Fibroblast of lung (primary cell): ENCODE data around the gene PDE3A. TPM values are rescaled to one million over a fixed set of nuclear protein-coding genes. Genes with fewer than 3 reads are reported as not detected.

Source experiments
- DNase-seq, 2 donors: peaks; one replicate each; pipeline versions ENCODE4 v3.0.0 to v3.0.0-alpha.2; 2010; ENCODE audit warnings: low read depth in 2 of 2
- H2AFZ ChIP-seq: 2 replicates; pipeline ENCODE4 v1.5.1; 2012; ENCODE audit warnings: low read length, control low read depth, inconsistent platforms
- H3K27ac ChIP-seq: 2 replicates; pipeline ENCODE4 v1.5.1; 2011; ENCODE audit warnings: low read length, control low read depth; ENCODE audit not compliant: insufficient read depth
- H3K27me3 ChIP-seq: 2 replicates; pipeline ENCODE4 v1.5.1; 2011; ENCODE audit warnings: mild to moderate bottlenecking, low read length; ENCODE audit not compliant: control insufficient read depth, insufficient read depth
- H3K36me3 ChIP-seq: 2 replicates; pipeline ENCODE4 v1.5.1; 2011; ENCODE audit warnings: low read length; ENCODE audit not compliant: control insufficient read depth, insufficient read depth
- H3K4me1 ChIP-seq: 2 replicates; pipeline ENCODE4 v1.5.1; 2011; ENCODE audit warnings: low read length; ENCODE audit not compliant: control insufficient read depth, insufficient read depth; ENCODE audit errors: extremely low read depth
- H3K4me2 ChIP-seq: 2 replicates; pipeline ENCODE4 v1.5.1; 2011; ENCODE audit warnings: low read length, control low read depth; ENCODE audit not compliant: insufficient read depth; ENCODE audit errors: extremely low read depth
- H3K4me3 ChIP-seq, 4 experiments: fragments of 200-600 bp in 1 of 4; sonication (generic) in 1 of 4; replicated peaks in 1 of 4; 2 replicates each; pipeline ENCODE4 v1.5.1; 2011 to 2016; ENCODE audit warnings: low read length in 4 of 4, low read depth in 3 of 4, mild to moderate bottlenecking in 3 of 4, control low read depth in 2 of 4, inconsistent platforms in 1 of 4, mixed read lengths in 1 of 4; ENCODE audit not compliant: insufficient read depth in 1 of 4; ENCODE audit errors: control extremely low read depth in 1 of 4
- H3K79me2 ChIP-seq: 2 replicates; pipeline ENCODE4 v1.5.1; 2012; ENCODE audit warnings: mild to moderate bottlenecking, low read length, inconsistent platforms; ENCODE audit not compliant: control insufficient read depth, insufficient read depth
- H3K9ac ChIP-seq: 2 replicates; pipeline ENCODE4 v1.5.1; 2011; ENCODE audit warnings: mild to moderate bottlenecking, low read length, control low read depth; ENCODE audit not compliant: insufficient read depth
- H3K9me3 ChIP-seq: 2 replicates; pipeline ENCODE4 v1.5.1; 2012; ENCODE audit warnings: low read depth, low read length; ENCODE audit not compliant: control insufficient read depth, insufficient read depth
- H4K20me1 ChIP-seq: 2 replicates; pipeline ENCODE4 v1.5.1; 2011; ENCODE audit warnings: low read length; ENCODE audit not compliant: control insufficient read depth, insufficient read depth; ENCODE audit errors: extremely low read depth
- EZH2 ChIP-seq: IDR thresholded peaks from 2 replicates; pipeline ENCODE4 v1.5.1; 2012; ENCODE audit warnings: low read length, control low read depth, mild to moderate bottlenecking; ENCODE audit errors: missing control alignments
- polyA plus RNA-seq, 2 donors: library from polyadenylated mRNA; depleted of rRNA in 1 of 2; stranded (reverse) in 1 of 2; unstranded in 1 of 2; fragments of >200 nt; gene quantifications; 2 replicates each; pipeline ENCODE4 v1.2.1, GENCODE V29; 2011 to 2012; ENCODE audit warnings: missing spikeins in 1 of 2
- total RNA-seq: library from RNA; depleted of rRNA; stranded (reverse); fragments of >200 nt; gene quantifications from 2 replicates; pipeline ENCODE4 v1.2.1, GENCODE V29; 2014
- TF ChIP-seq, protein P1 (sequence below), 2 donors: IDR thresholded peaks in 1 of 2; conservative IDR thresholded peaks in 1 of 2; 1 replicate in 1 of 2; 2 replicates in 1 of 2; pipeline ENCODE4 v1.5.1; 2011 to 2012; ENCODE audit warnings: low read length in 2 of 2, control low read depth in 1 of 2, inconsistent platforms in 1 of 2, low read depth in 1 of 2, mild to moderate bottlenecking in 1 of 2

Gene PDE3A
- total and polyA plus RNA-seq, 2 donors (not counting 1 experiment from before 2014, with no cell fraction given), result 0.17 to 2.7 TPM

DNA sequence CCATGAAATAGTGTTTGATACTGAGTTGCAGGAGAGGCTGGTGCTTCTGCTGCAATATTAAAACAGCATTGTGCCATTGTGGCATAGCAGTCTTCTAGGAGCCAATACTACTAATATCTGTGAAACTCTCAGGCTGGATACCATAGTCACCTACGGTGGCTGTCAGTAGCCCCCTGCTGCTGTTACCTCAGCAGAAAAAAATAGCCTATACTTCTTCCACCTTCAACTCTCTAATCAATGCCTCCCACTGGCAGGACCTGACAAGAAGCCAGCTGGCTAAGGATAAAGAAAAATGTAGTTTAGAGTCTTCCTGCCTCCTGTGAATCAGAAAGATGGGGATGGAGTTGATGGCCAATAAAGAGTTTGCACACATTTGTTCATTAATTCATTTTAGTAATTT lies 91.6 kb downstream of the PDE3A start:
- no peak overlapping the region for H3K4me3 ChIP-seq
- no peak overlapping the region for H3K9ac ChIP-seq
- no peaks in the 10 kb centered on the region for H3K36me3 ChIP-seq
- no peak overlapping the region for H3K27ac ChIP-seq
- TF ChIP-seq EZH2, result no peak
- TF ChIP-seq, protein P1, sequence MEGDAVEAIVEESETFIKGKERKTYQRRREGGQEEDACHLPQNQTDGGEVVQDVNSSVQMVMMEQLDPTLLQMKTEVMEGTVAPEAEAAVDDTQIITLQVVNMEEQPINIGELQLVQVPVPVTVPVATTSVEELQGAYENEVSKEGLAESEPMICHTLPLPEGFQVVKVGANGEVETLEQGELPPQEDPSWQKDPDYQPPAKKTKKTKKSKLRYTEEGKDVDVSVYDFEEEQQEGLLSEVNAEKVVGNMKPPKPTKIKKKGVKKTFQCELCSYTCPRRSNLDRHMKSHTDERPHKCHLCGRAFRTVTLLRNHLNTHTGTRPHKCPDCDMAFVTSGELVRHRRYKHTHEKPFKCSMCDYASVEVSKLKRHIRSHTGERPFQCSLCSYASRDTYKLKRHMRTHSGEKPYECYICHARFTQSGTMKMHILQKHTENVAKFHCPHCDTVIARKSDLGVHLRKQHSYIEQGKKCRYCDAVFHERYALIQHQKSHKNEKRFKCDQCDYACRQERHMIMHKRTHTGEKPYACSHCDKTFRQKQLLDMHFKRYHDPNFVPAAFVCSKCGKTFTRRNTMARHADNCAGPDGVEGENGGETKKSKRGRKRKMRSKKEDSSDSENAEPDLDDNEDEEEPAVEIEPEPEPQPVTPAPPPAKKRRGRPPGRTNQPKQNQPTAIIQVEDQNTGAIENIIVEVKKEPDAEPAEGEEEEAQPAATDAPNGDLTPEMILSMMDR (conservative IDR thresholded peaks at IDR 0.05 in 1 of 2, IDR thresholded peaks at IDR 0.05 in 1 of 2; ENCODE audit: low read depth in 1 of 2, low read length in 2 of 2), result no peak
- H3K4me1 ChIP-seq, result no peaks in the 10 kb centered on the region
- H3K27me3 ChIP-seq, result no peaks in the 10 kb centered on the region
- H2AFZ ChIP-seq, result no peak overlapping the region
- no peak overlapping the region for H3K4me2 ChIP-seq
- no peak for DNase-seq
- H3K9me3 ChIP-seq, result no peaks in the 10 kb centered on the region
- no peaks in the 10 kb centered on the region for H3K79me2 ChIP-seq
- H4K20me1 ChIP-seq, result no peaks in the 10 kb centered on the region

DNA sequence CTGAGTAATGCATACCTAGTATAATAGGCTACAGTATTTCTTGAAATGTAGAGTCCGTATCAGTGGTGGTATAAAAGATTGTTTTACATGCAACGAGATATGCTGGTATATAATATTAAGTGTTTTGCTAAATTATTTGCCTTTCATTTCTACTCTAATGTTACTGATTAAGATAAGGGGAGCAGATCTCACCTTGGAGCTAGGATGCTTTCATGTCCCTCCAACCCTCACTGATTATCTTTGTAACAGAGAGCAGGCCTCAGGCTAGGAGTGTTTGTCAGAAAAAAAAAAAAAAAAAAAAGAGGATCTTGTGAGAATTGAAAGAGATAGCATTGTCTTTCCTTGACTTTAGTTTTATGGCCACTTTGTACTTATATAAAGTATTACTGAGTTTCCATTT lies 92.6 kb downstream of the PDE3A start:
- no peaks in the 10 kb centered on the region for H3K27me3 ChIP-seq
- no peaks in the 10 kb centered on the region for H3K9me3 ChIP-seq
- H4K20me1 ChIP-seq, result no peaks in the 10 kb centered on the region
- no peaks in the 10 kb centered on the region for H3K4me1 ChIP-seq
- no peak overlapping the region for H3K9ac ChIP-seq
- H3K4me3 ChIP-seq, result no peak overlapping the region
- H2AFZ ChIP-seq, result no peak overlapping the region
- no peak for DNase-seq
- TF ChIP-seq, protein P1 (conservative IDR thresholded peaks at IDR 0.05 in 1 of 2, IDR thresholded peaks at IDR 0.05 in 1 of 2; ENCODE audit: low read depth in 1 of 2, low read length in 2 of 2), result no peak
- TF ChIP-seq EZH2, result no peak
- H3K79me2 ChIP-seq, result no peaks in the 10 kb centered on the region
- H3K36me3 ChIP-seq, result no peaks in the 10 kb centered on the region
- no peak overlapping the region for H3K27ac ChIP-seq
- H3K4me2 ChIP-seq, result no peak overlapping the region

DNA sequence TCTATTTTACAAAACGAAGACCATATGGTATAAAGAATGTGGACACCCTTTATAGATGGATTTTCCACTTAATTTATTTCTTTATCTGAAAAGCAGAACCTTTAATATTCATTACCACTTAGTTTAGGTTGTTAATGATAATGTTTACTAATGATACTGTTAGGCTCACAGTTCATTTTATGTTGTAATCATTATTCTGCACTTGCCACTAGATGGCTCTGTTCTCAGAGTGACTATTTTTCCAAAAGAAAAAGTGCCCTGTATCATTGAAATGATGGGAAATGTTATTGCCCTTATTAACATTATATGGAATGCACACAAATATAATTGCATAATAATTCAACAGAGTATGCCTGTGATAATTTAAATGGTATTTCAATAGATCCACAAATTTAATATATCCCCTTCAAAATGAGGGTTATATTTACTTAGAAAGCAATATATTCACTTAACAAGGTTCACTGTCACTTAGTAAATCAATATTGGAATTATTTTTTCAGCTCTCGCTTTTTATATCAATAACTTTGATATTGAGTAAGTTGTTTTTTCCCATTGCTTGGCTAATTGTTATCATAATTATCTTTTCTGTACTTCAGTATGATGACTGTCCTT lies 95.7 kb downstream of the PDE3A start:
- H3K27me3 ChIP-seq, result no peaks in the 10 kb centered on the region
- no peak overlapping the region for H3K27ac ChIP-seq
- H3K36me3 ChIP-seq, result no peaks in the 10 kb centered on the region
- TF ChIP-seq, protein P1 (conservative IDR thresholded peaks at IDR 0.05 in 1 of 2, IDR thresholded peaks at IDR 0.05 in 1 of 2; ENCODE audit: low read depth in 1 of 2, low read length in 2 of 2), result peak; percentile 39 to 56
- no peak for TF ChIP-seq EZH2
- H2AFZ ChIP-seq, result no peak overlapping the region
- no peaks in the 10 kb centered on the region for H3K79me2 ChIP-seq
- no peak overlapping the region for H3K9ac ChIP-seq
- no peaks in the 10 kb centered on the region for H4K20me1 ChIP-seq
- H3K4me3 ChIP-seq, result no peak overlapping the region
- H3K9me3 ChIP-seq, result no peaks in the 10 kb centered on the region
- H3K4me2 ChIP-seq, result no peak overlapping the region
- DNase-seq, result peak in 1 of 2 donors; percentile 47
- no peaks in the 10 kb centered on the region for H3K4me1 ChIP-seq
